HG03521 (cell line): Measurements from ENCODE around the gene VGF.
"Not testable (repeated sequence)": the region's sequence is repeated elsewhere in the genome, so short reads cannot be mapped to it uniquely, and the experiment has no call there.

ENCODE experiments used
- ATAC-seq: cut with Tn5 transposase; IDR thresholded peaks from one replicate; pipeline ENCODE4 v1.9.1; 2021; ENCODE audit warnings: mild to moderate bottlenecking, moderate library complexity; ENCODE audit not compliant: unreplicated experiment

VGF gene

DNA sequence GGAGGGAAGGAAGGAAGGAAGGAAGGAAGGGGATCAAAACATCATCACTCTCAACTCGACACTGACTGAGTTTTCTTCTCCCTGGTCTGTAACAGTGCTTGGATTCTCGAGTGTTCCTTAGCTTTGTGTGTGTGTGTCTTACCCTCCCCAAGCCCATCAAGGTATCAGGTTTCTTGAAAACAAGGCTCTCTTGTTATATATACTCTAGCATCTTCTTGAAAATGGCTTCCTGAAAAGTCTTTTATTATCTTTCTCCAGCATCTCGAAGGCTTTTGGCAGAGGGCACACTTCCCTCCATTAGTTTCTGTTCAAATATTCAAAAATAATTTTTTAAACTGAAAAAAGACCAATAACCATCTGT lies 25.1 kb downstream of the VGF start:
- no peak for ATAC-seq

DNA sequence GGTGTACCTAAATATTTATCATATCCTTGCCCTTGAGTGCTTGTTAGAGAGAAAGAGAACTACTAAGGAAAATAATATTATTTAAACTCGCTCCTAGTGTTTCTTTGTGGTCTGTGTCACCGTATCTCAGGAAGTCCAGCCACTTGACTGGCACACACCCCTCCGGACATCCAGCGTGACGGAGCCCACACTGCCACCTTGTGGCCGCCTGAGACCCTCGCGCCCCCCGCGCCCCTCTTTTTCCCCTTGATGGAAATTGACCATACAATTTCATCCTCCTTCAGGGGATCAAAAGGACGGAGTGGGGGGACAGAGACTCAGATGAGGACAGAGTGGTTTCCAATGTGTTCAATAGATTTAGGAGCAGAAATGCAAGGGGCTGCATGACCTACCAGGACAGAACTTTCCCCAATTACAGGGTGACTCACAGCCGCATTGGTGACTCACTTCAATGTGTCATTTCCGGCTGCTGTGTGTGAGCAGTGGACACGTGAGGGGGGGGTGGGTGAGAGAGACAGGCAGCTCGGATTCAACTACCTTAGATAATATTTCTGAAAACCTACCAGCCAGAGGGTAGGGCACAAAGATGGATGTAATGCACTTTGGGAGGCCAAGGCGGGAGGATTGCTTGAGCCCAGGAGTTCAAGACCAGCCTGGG lies 27.0 kb downstream of the VGF start:
- ATAC-seq = peak; percentile 69

DNA sequence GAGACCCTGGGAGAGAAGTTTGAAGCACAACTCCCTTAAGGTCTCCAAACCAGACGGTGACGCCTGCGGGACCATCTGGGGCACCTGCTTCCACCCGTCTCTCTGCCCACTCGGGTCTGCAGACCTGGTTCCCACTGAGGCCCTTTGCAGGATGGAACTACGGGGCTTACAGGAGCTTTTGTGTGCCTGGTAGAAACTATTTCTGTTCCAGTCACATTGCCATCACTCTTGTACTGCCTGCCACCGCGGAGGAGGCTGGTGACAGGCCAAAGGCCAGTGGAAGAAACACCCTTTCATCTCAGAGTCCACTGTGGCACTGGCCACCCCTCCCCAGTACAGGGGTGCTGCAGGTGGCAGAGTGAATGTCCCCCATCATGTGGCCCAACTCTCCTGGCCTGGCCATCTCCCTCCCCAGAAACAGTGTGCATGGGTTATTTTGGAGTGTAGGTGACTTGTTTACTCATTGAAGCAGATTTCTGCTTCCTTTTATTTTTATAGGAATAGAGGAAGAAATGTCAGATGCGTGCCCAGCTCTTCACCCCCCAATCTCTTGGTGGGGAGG lies 27.6 kb downstream of the VGF start:
- no peak for ATAC-seq

GRCh38 chr7:101134399-101134980 lies 30.9 kb downstream of the VGF start:
- no peak for ATAC-seq

- no peak for ATAC-seq
These were observed 31.6 kb downstream of the VGF start for GRCh38 chr7:101133621-101134398.

DNA sequence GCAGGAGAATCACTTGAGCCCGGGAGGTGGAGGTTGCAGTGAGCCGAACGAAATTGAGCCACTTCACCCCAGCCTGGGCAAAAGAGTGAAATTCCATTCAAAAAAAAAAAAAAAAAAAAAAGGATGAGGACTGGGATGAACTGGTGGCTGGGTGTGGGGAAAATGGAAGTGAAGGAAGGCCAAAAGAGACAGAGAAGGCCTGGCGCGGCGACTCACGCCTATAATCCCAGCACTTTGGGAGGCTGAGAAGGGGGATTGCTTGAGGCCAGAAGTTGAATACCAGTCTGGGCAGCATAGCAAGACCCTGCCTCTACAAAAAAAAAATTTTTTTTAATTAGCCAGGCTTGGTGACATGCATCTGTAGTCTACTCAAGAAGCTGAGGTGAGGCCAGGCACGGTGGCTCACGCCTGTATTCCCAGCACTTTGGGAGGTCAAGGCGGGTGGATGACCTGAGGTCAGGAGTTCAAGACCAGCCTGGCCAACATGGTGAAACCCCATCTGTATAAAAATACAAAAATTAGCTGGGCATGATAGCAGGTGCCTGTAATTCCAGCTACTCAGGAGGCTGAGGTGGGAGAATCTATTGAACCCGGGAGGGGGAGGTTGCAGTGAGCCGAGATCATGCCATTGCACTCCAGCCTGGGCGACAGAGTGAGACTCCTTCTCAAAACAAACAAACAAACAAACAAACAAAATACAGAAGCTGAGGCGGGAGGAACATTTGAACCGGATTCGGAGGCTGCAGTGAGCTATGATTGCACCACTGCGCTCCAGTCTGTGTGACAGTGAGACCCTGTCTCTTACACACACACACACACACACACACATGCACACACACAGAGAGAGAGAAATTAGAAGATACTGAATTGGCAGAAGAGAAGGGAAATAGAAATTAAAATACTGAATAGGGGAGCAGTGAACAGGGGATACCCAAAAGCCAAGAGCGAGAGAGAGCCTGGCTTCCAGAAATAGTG lies 32.5 kb downstream of the VGF start:
- ATAC-seq = not testable (repeated sequence)

DNA sequence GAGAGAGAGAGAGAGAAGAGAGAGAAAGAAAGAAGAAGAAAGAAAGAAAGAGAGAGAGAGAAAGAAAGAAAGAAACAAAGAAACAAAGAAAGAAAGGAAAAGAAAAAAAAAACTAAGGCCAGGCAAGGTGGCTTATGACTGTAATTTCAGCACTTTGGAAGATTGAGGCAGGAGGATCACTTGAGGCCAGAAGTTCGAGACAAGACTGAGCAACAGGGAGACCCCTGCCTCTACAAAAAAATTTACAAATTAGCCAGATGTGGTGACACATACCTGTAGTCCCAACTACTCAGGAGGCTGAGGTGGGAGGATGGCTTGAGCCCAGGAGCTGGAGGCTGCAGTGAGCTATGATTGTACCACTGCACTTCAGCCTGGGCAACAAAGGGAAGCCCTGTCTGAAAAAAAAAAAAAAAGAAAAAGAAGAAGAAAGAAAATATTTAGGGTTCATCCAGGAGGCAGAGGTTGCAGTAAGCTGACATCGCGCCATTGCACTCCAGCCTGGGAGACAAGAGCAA lies 35.7 kb downstream of the VGF start:
- ATAC-seq = no peak

DNA sequence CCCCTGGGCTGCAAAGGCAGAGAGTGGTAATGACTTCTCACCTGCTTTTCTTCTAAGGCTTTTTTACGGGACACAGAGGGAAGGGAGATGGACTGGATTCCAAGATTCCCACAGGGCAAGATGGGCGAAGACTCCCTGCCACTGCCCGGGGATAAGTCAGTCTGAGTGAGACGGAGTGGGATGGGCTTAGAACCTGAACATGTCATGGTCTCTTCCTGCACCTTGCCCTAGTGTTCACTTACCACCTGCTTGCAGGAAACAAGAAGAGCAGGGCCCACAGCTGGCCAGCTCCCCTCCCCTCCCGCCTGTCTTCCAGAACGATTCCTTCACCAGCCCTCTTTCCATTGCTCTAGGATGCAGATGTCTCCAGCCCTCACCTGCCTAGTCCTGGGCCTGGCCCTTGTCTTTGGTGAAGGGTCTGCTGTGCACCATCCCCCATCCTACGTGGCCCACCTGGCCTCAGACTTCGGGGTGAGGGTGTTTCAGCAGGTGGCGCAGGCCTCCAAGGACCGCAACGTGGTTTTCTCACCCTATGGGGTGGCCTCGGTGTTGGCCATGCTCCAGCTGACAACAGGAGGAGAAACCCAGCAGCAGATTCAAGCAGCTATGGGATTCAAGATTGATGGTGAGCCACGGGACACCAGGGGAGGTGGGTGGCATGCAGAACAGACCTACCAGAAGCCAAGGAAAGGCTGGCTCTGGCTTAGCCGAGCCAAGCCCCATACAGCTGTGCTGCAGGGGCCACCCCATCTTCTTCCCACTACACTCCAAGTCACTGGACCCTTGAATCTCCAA lies 37.1 kb downstream of the VGF start:
- no peak for ATAC-seq

DNA sequence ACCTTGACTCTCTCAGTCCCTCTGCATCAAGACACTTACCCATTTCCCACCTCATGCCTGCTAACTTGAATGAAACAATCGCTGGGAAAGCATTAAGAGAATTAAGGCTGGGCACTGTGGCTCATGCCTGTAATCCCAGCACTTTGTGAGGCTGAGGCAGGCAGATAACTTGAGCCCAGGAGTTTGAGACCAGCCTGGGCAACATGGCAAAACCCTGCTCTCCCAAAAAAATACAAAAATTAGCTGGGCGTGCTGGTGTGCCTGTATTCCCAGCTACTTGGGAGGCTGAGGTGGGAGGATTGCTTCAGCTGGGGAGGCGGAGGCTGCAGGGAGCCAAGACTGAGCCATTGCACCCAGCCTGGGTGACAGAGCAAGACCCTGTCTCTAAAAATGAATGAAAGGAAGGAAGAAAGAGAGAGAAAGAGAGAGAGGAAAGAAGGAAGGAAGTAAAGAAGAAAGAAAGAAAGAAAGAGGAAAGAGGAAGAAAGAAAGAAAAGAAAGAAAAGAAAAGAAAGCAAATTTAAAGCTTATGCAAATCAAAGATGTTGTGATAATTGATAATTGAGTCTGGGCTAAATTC lies 37.8 kb downstream of the VGF start:
- no peak for ATAC-seq

GRCh38 chr7:101126651-101127459 lies 38.5 kb downstream of the VGF start, which contains the start of gene SERPINE1:
TSS of gene SERPINE1 (plus strand) at chr7:101127104. CDS start at chr7:101128394, 1,290 bp downstream.
- no peak for ATAC-seq

- ATAC-seq = peak; percentile 55
These were observed 39.2 kb downstream of the VGF start for GRCh38 chr7:101125989-101126650.

DNA sequence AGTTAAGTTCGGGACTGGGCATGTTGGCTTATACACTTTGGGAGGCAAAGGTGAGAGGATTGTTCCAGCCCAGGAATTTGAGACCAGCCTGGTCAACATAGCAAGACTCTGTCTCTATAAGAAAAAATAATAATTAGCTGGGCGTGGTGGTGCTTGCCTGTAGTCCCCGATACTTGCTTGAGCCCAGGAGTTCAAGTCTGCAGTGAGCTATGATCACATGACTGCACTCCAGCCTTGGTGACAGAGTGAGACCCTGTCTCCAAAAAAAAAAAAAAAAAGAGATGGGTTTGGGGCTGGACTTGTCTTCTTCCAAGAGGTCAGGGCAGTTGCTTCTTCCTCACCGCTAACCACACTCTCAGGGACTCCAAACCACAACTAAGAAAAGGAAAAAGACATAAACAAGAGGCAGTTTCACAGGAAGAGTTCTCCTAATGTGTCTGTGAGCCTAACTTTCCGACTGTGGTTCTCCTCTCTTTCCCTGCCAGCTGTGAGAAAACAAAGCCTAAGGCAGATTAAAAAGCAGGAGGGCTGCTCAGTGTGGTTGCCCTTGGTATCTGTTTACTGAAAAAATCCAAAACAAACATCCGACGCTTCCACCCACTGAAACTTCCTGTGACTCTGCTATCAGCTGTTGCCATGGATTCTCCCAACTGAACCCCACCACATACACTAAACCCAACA lies 40.9 kb downstream of the VGF start:
- ATAC-seq = no peak

DNA sequence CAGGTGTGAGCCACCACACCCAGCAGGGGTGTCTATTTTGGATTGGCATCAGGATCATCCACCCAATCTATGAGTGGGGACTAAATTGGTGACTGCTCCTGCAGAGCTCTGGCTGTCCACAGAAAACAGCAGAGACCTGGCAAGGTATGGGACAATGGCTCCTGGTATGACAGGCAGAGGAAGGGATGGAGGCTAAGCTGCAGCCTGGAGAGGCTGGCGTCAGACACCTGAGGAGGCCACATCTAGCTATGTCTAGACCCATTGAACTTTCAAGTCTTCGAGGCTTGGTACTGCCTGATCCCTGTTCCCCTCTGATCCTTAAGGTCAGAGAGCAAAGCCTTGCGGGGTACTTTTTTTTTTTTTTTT lies 41.7 kb downstream of the VGF start:
- ATAC-seq = no peak

DNA sequence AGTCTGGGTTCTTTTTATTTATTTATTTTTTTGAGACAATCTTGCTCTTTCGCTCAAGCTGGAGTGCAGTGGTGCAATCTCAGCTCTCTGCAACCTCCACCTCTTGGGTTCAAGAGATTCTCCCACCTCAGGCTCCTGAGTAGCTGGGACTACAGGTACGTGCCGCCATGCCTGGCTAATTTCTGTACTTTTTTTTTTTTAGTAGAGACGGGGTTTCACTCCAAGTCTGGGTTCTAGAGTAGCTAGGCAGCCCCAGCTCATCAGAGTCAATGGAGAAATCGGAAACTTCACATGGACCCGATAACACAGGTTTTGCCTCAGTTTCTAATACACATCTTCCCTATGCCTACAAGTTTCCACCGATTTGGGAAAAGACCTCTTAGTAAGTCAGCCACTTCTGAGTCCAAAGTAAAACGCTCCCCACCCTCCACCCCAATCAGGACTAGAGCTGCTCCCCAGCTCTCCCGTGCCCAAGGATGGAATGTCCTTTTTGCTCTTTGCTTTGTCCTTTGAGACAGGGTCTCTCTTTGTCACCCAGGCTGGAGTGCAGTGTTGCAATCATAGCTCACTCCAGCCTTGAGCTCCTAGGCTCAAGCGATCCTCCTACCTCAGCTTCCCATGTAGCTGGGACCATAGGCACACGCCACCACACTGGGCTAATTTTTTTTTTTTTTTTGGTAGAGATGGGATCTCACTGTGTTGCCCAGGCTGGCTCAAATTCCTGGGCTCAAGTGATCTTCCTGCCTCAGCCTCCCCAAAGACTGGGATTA lies 42.3 kb downstream of the VGF start:
- ATAC-seq = no peak

- ATAC-seq = no peak
These were observed 43.1 kb downstream of the VGF start for GRCh38 chr7:101121991-101122932.

- ATAC-seq = not testable (repeated sequence)
These were observed 43.8 kb downstream of the VGF start for GRCh38 chr7:101121631-101121990.
